Measurements from ENCODE around the gene LAPTM4A.

LAPTM4A gene

GRCh38 chr2:19987936-19988335, 63.5 kb downstream of the LAPTM4A start:
- no peak for DNase-seq (ENCODE audit: low read depth in 1 of 2, low spot score in 1 of 2)

Measured in activated T-helper 1 cell treated with anti-CD3 and anti-CD28 coated beads, Interleukin-2, amount 50 U/mL, for 16 hours (primary cell).